Measurements from ENCODE around the gene TBC1D10B. TPM values are rescaled to one million over a fixed set of nuclear protein-coding genes. Genes with fewer than 3 reads are reported as not detected.
A peak's percentile ranks its signal among the peaks of the same experiment; 100 is the strongest.

TBC1D10B gene
- total and polyA plus RNA-seq, 5 experiments from 2014 or later: 6.6 to 36.9 (median 10.5) TPM

- no peaks in the 10 kb centered on the region for H3K9me3 Mint-ChIP-seq
- ATAC-seq (no peak), DNase-seq (no peak)
- H3K36me3 Mint-ChIP-seq: peaks cover 0 to 13% (median 0%) of the 10 kb centered on the region in 3 donors
- H3K27ac Mint-ChIP-seq: peak overlapping the region; percentile 1 to 90 (median 82)
- POLR2A ChIA-PET: interaction anchor here (0.7 to 3.3 kb wide), 8 partner anchors 11 to 229 kb away, joined by 4 to 82 read pairs (median 24); partner anchors contain the start of genes CORO1A, SEPTIN1, TBC1D10B and ZNF771
- H3K4me1 Mint-ChIP-seq: peaks cover 21 to 52% (median 50%) of the 10 kb centered on the region in 4 donors
- no peaks in the 10 kb centered on the region for H3K27me3 Mint-ChIP-seq
- H3K4me3 Mint-ChIP-seq: peak overlapping the region; percentile 72 to 92 (median 84)
These were observed 25.8 kb upstream of the TBC1D10B start for GRCh38 chr16:30395992-30396585.

- ATAC-seq: peak; percentile 72
- Mint-ChIP-seq H3K27me3 (no peaks in the 10 kb centered on the region), H3K9me3 (no peaks in the 10 kb centered on the region), H3K4me1 (peaks cover 21 to 49% (median 45%) of the 10 kb centered on the region in 4 donors), H3K36me3 (peaks cover 0 to 13% (median 0%) of the 10 kb centered on the region in 3 donors), H3K27ac (peak within 1 kb of the TSS; percentile 69 to 94 (median 88)), H3K4me3 (peak within 1 kb of the TSS; percentile 76 to 94 (median 86))
- peak in 9 of 10 donors; percentile 20 to 70 (median 56) for DNase-seq
- POLR2A ChIA-PET: interaction anchor here (0.8 to 3.3 kb wide), 11 partner anchors 12 to 330 kb away, joined by 3 to 82 read pairs (median 4); partner anchors contain the start of genes ALDOA, CORO1A, MYL11 and SEPTIN1
These were observed 25.1 kb upstream of the TBC1D10B start, which contains the start of gene ZNF48 for GRCh38 chr16:30395155-30395991. Gene ZNF48 (plus strand): TSS chr16:30395420. CDS start chr16:30395795, 375 bp downstream.

GRCh38 chr16:30394592-30395154 is 24.4 kb upstream of the TBC1D10B start:
- peaks cover 0 to 13% (median 0%) of the 10 kb centered on the region in 3 donors for H3K36me3 Mint-ChIP-seq
- peak overlapping the region; percentile 67 to 94 (median 81) for H3K27ac Mint-ChIP-seq
- no peaks in the 10 kb centered on the region for H3K9me3 Mint-ChIP-seq
- H3K4me1 Mint-ChIP-seq: peaks cover 21 to 42% (median 39%) of the 10 kb centered on the region in 4 donors
- DNase-seq (no peak), ATAC-seq (no peak)
- H3K4me3 Mint-ChIP-seq: peak overlapping the region; percentile 76 to 94 (median 84)
- POLR2A ChIA-PET: interaction anchor here (0.8 to 3.3 kb wide), 10 partner anchors 12 to 329 kb away, joined by 3 to 82 read pairs (median 12); partner anchors contain the start of genes ALDOA, MYL11, SEPTIN1 and TBC1D10B
- no peaks in the 10 kb centered on the region for H3K27me3 Mint-ChIP-seq

GRCh38 chr16:30383521-30383920 is 13.2 kb upstream of the TBC1D10B start:
- Mint-ChIP-seq H3K4me3 (peak overlapping the region; percentile 84 to 100 (median 96)), H3K4me1 (peaks cover 21 to 57% (median 55%) of the 10 kb centered on the region in 4 donors), H3K27me3 (no peaks in the 10 kb centered on the region), H3K27ac (peak overlapping the region; percentile 96 to 100 (median 100)), H3K9me3 (no peaks in the 10 kb centered on the region), H3K36me3 (peaks cover 0 to 12% (median 3%) of the 10 kb centered on the region in 3 donors)
- DNase-seq (no peak), ATAC-seq (no peak)
- POLR2A ChIA-PET: interaction anchor here (0.6 to 8.4 kb wide), 18 partner anchors 8 to 322 kb away, joined by 3 to 166 read pairs (median 10); partner anchors contain the start of genes ALDOA, CD2BP2, CORO1A and DCTPP1

- Mint-ChIP-seq H3K27me3 (no peaks in the 10 kb centered on the region), H3K36me3 (peaks cover 0 to 15% (median 6%) of the 10 kb centered on the region in 3 donors), H3K27ac (peak within 1 kb of the TSS; percentile 96 to 100 (median 100)), H3K4me1 (peaks cover 29 to 67% (median 64%) of the 10 kb centered on the region in 4 donors), H3K9me3 (no peaks in the 10 kb centered on the region), H3K4me3 (peak within 1 kb of the TSS; percentile 84 to 100 (median 96))
- DNase-seq: peak; percentile 50 to 89 (median 72)
- ATAC-seq: peak; percentile 38 to 41
- POLR2A ChIA-PET: interaction anchor here (0.5 to 8.4 kb wide), 27 partner anchors 8 to 787 kb away, joined by 3 to 166 read pairs (median 5); partner anchors contain the start of genes ALDOA, CD2BP2, CORO1A and DCTPP1
These were observed 12.0 kb upstream of the TBC1D10B start, which contains the start of gene SEPTIN1 for GRCh38 chr16:30382111-30382881. Gene SEPTIN1 (minus strand): TSS chr16:30382561. CDS start chr16:30382542, 19 bp downstream.

GRCh38 chr16:30381291-30382041 is 11.2 kb upstream of the TBC1D10B start:
- peak overlapping the region; percentile 96 to 100 (median 100) for H3K27ac Mint-ChIP-seq
- H3K4me3 Mint-ChIP-seq: peak overlapping the region; percentile 84 to 100 (median 96)
- POLR2A ChIA-PET: interaction anchor here (0.6 to 8.4 kb wide), 16 partner anchors 8 to 786 kb away, joined by 3 to 166 read pairs (median 12); partner anchors contain the start of genes CD2BP2, CORO1A, TBC1D10B and YPEL3
- H3K4me1 Mint-ChIP-seq: peaks cover 31 to 73% (median 72%) of the 10 kb centered on the region in 4 donors
- ATAC-seq (no peak), DNase-seq (peak in 1 of 10 donors; percentile 6)
- H3K27me3 Mint-ChIP-seq: no peaks in the 10 kb centered on the region
- H3K36me3 Mint-ChIP-seq: peaks cover 0 to 15% (median 6%) of the 10 kb centered on the region in 3 donors
- no peaks in the 10 kb centered on the region for H3K9me3 Mint-ChIP-seq

GRCh38 chr16:30380803-30381208 is 10.5 kb upstream of the TBC1D10B start:
- POLR2A ChIA-PET: interaction anchor here (0.6 to 8.4 kb wide), 11 partner anchors 9 to 678 kb away, joined by 3 to 166 read pairs (median 16); partner anchors contain the start of genes CORO1A, TBC1D10B, ZNF48 and ZNF771
- H3K9me3 Mint-ChIP-seq: no peaks in the 10 kb centered on the region

GRCh38 chr16:30380072-30380802 is 9.9 kb upstream of the TBC1D10B start:
- POLR2A ChIA-PET: interaction anchor here (0.6 to 8.4 kb wide), 11 partner anchors 9 to 677 kb away, joined by 3 to 166 read pairs (median 16); partner anchors contain the start of genes CD2BP2, CORO1A, TBC1D10B and ZNF48
- H3K9me3 Mint-ChIP-seq: no peaks in the 10 kb centered on the region
- H3K36me3 Mint-ChIP-seq: peaks cover 0 to 15% (median 6%) of the 10 kb centered on the region in 3 donors
- peak overlapping the region; percentile 99 to 100 (median 100) for H3K27ac Mint-ChIP-seq
- DNase-seq (no peak), ATAC-seq (no peak)
- H3K27me3 Mint-ChIP-seq: no peaks in the 10 kb centered on the region
- H3K4me3 Mint-ChIP-seq: peak overlapping the region; percentile 79 to 100 (median 98)
- peaks cover 31 to 77% (median 75%) of the 10 kb centered on the region in 4 donors for H3K4me1 Mint-ChIP-seq

More at GRCh38 chr16:30380803-30381208, 10.5 kb upstream of the TBC1D10B start:
- DNase-seq (no peak), ATAC-seq (no peak)
- peak overlapping the region; percentile 71 to 100 (median 96) for H3K4me3 Mint-ChIP-seq
- H3K4me1 Mint-ChIP-seq: peaks cover 31 to 74% (median 74%) of the 10 kb centered on the region in 4 donors
- H3K27ac Mint-ChIP-seq: peak overlapping the region; percentile 99 to 100 (median 100)
- peaks cover 0 to 15% (median 6%) of the 10 kb centered on the region in 3 donors for H3K36me3 Mint-ChIP-seq
- H3K27me3 Mint-ChIP-seq: no peaks in the 10 kb centered on the region

- H3K4me1 Mint-ChIP-seq: peaks cover 31 to 75% (median 74%) of the 10 kb centered on the region in 4 donors
- DNase-seq (no peak), ATAC-seq (no peak)
- H3K27ac Mint-ChIP-seq: peak overlapping the region; percentile 99 to 100 (median 100)
- peaks cover 0 to 15% (median 6%) of the 10 kb centered on the region in 3 donors for H3K36me3 Mint-ChIP-seq
- H3K9me3 Mint-ChIP-seq: no peaks in the 10 kb centered on the region
- H3K4me3 Mint-ChIP-seq: peak overlapping the region; percentile 95 to 100 (median 98)
- POLR2A ChIA-PET: interaction anchor here (0.6 to 8.4 kb wide), 22 partner anchors 8 to 517 kb away, joined by 3 to 166 read pairs (median 9); partner anchors contain the start of genes ALDOA, CD2BP2, CORO1A and CTF1
- no peaks in the 10 kb centered on the region for H3K27me3 Mint-ChIP-seq
These were observed 9.0 kb upstream of the TBC1D10B start for GRCh38 chr16:30379158-30379783.

Data from naive thymus-derived CD8-positive, alpha-beta T cell (primary cell).